ENCODE data around the gene TRIM5.

Gene TRIM5

GRCh38 chr11:5639953-5640352 is 44.9 kb downstream of the TRIM5 start:
- no peaks in the 10 kb centered on the region for H3K27me3 ChIP-seq (replicated peaks; ENCODE audit: control insufficient read depth, insufficient read depth, low read length, poor library complexity, severe bottlenecking)
- peaks cover 28% of the 10 kb centered on the region for H3K36me3 ChIP-seq (ENCODE audit: control insufficient read depth, insufficient read depth, low read length)
- no peaks in the 10 kb centered on the region for H3K4me1 ChIP-seq (ENCODE audit: control insufficient read depth, insufficient read depth, low read length, poor library complexity, severe bottlenecking)
- no peak overlapping the region for H3K27ac ChIP-seq (ENCODE audit: insufficient read depth, low read length, poor library complexity, severe bottlenecking)
- no peak for DNase-seq
- no peak overlapping the region for H3K4me3 ChIP-seq (ENCODE audit: insufficient read depth, low read depth, low read length, poor library complexity, severe bottlenecking)
- no peaks in the 10 kb centered on the region for H3K9me3 ChIP-seq (ENCODE audit: control insufficient read depth, low read length)

DNA sequence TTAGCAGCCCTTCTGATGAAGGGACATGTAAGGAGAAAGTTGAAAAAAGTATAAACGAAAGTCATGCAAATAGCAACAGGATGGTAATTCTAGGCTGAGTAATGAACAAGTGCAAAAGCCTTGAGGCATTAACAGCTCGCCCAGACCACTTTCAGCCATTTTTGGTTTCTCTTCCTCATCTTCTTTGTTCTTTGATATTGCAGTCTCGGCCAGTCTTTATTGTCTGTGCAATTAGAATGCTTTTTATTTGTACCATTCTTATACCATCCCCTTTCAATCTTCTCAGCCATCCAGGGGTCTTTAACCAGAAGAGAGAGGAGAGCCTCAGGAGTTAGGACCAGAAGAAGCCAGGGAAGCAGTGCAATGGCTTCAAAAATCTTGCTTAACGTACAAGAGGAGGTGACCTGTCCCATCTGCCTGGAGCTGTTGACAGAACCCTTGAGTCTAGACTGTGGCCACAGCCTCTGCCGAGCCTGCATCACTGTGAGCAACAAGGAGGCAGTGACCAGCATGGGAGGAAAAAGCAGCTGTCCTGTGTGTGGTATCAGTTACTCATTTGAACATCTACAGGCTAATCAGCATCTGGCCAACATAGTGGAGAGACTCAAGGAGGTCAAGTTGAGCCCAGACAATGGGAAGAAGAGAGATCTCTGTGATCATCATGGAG is 52.8 kb downstream of the TRIM5 start:
- Histone ChIP-seq H3K27me3 (replicated peaks; ENCODE audit: control insufficient read depth, insufficient read depth, low read length, poor library complexity, severe bottlenecking) (no peaks in the 10 kb centered on the region), H3K9me3 (ENCODE audit: control insufficient read depth, low read length) (no peaks in the 10 kb centered on the region), H3K4me1 (ENCODE audit: control insufficient read depth, insufficient read depth, low read length, poor library complexity, severe bottlenecking) (no peaks in the 10 kb centered on the region), H3K27ac (ENCODE audit: insufficient read depth, low read length, poor library complexity, severe bottlenecking) (no peak overlapping the region), H3K4me3 (ENCODE audit: insufficient read depth, low read depth, low read length, poor library complexity, severe bottlenecking) (no peak overlapping the region), H3K36me3 (ENCODE audit: control insufficient read depth, insufficient read depth, low read length) (peaks cover 10% of the 10 kb centered on the region)
- no peak for DNase-seq

GRCh38 chr11:5631417-5631816 is 53.5 kb downstream of the TRIM5 start:
- H3K27me3 ChIP-seq (replicated peaks; ENCODE audit: control insufficient read depth, insufficient read depth, low read length, poor library complexity, severe bottlenecking) = no peaks in the 10 kb centered on the region
- H3K4me3 ChIP-seq (ENCODE audit: insufficient read depth, low read depth, low read length, poor library complexity, severe bottlenecking) = no peak overlapping the region
- DNase-seq = no peak
- H3K4me1 ChIP-seq (ENCODE audit: control insufficient read depth, insufficient read depth, low read length, poor library complexity, severe bottlenecking) = no peaks in the 10 kb centered on the region
- H3K36me3 ChIP-seq (ENCODE audit: control insufficient read depth, insufficient read depth, low read length) = peaks cover 10% of the 10 kb centered on the region
- no peaks in the 10 kb centered on the region for H3K9me3 ChIP-seq (ENCODE audit: control insufficient read depth, low read length)
- H3K27ac ChIP-seq (ENCODE audit: insufficient read depth, low read length, poor library complexity, severe bottlenecking) = no peak overlapping the region

DNA sequence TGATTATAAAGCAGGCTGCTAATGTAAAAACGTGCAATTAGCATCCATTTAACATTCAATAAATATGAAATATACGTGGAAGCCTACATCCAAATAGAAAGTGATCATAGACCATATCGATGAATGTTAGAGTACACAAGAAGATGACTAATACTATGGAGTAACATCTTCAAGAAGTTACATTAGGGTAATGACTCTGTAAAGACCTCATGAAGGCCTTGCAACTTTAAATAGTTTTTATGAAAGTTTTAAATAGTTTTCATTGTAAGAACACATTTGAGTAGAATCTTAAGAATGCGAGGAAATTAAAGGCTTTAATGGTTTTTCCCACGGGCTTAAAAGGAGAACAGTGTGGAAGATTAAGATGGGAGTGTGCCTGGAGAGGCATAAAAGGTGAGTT is 58.7 kb downstream of the TRIM5 start:
- Histone ChIP-seq H3K36me3 (ENCODE audit: control insufficient read depth, insufficient read depth, low read length) (no peaks in the 10 kb centered on the region), H3K4me3 (ENCODE audit: insufficient read depth, low read depth, low read length, poor library complexity, severe bottlenecking) (no peak overlapping the region), H3K27me3 (replicated peaks; ENCODE audit: control insufficient read depth, insufficient read depth, low read length, poor library complexity, severe bottlenecking) (no peaks in the 10 kb centered on the region), H3K4me1 (ENCODE audit: control insufficient read depth, insufficient read depth, low read length, poor library complexity, severe bottlenecking) (peaks cover 16% of the 10 kb centered on the region), H3K27ac (ENCODE audit: insufficient read depth, low read length, poor library complexity, severe bottlenecking) (no peak overlapping the region), H3K9me3 (ENCODE audit: control insufficient read depth, low read length) (no peaks in the 10 kb centered on the region)
- DNase-seq = no peak

DNA sequence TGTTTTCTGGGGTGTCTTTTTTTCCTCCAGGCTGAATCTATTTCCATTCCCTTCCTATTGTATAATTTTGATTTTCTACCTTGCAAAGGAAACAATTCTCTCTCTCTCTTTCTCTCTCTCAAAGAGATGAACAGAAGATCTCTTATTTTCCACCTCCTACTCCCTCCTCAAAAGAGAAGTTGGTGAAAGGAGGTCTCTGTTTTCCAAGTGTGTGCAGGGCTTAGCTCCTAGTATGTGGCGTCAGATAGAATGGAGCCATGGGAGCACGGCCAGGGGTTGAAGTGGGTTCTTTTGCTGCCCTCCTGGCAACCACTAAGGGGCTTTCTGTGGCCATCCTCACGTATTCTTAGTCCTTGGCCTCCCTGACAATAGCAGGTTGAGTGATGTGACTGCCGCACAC is 59.6 kb downstream of the TRIM5 start:
- DNase-seq = no peak
- peaks cover 16% of the 10 kb centered on the region for H3K4me1 ChIP-seq (ENCODE audit: control insufficient read depth, insufficient read depth, low read length, poor library complexity, severe bottlenecking)
- H3K9me3 ChIP-seq (ENCODE audit: control insufficient read depth, low read length) = no peaks in the 10 kb centered on the region
- H3K27me3 ChIP-seq (replicated peaks; ENCODE audit: control insufficient read depth, insufficient read depth, low read length, poor library complexity, severe bottlenecking) = no peaks in the 10 kb centered on the region
- H3K36me3 ChIP-seq (ENCODE audit: control insufficient read depth, insufficient read depth, low read length) = no peaks in the 10 kb centered on the region
- peak overlapping the region; percentile 70 for H3K27ac ChIP-seq (ENCODE audit: insufficient read depth, low read length, poor library complexity, severe bottlenecking)
- peak overlapping the region; percentile 76 for H3K4me3 ChIP-seq (ENCODE audit: insufficient read depth, low read depth, low read length, poor library complexity, severe bottlenecking)

- peak within 1 kb of the TSS; percentile 70 for H3K27ac ChIP-seq (ENCODE audit: insufficient read depth, low read length, poor library complexity, severe bottlenecking)
- H3K4me1 ChIP-seq (ENCODE audit: control insufficient read depth, insufficient read depth, low read length, poor library complexity, severe bottlenecking) = peaks cover 16% of the 10 kb centered on the region
- H3K36me3 ChIP-seq (ENCODE audit: control insufficient read depth, insufficient read depth, low read length) = no peaks in the 10 kb centered on the region
- peak; percentile 35 to 52 (median 50) for DNase-seq
- H3K27me3 ChIP-seq (replicated peaks; ENCODE audit: control insufficient read depth, insufficient read depth, low read length, poor library complexity, severe bottlenecking) = no peaks in the 10 kb centered on the region
- H3K4me3 ChIP-seq (ENCODE audit: insufficient read depth, low read depth, low read length, poor library complexity, severe bottlenecking) = peak within 1 kb of the TSS; percentile 76
- no peaks in the 10 kb centered on the region for H3K9me3 ChIP-seq (ENCODE audit: control insufficient read depth, low read length)
Measured at GRCh38 chr11:5624489-5625279, 60.2 kb downstream of the TRIM5 start, which contains the start of gene TRIM34. TSS of gene TRIM34 (plus strand) at chr11:5625001. CDS start at chr11:5632332, 7,331 bp downstream.

DNA sequence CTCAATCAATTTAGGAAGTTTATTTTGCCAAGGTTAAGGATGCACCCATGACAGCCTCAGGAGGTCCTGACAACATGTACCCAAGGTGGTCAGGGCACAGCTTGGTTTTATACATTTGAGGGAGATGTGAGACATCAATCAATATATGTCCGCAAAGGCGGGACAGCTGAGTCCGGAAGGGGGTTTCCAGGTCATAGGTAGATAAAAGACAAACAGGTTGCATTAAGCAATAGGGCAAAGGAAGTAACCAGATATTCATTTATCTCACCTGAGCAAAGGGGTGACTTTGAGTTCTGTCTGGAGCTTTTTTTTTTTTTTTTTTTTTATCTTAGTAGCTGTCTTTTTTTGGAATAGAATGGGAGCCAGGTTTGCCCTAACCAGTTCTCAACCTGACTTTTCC is 62.1 kb downstream of the TRIM5 start:
- Histone ChIP-seq H3K4me3 (ENCODE audit: insufficient read depth, low read depth, low read length, poor library complexity, severe bottlenecking) (no peak overlapping the region), H3K36me3 (ENCODE audit: control insufficient read depth, insufficient read depth, low read length) (no peaks in the 10 kb centered on the region), H3K9me3 (ENCODE audit: control insufficient read depth, low read length) (no peaks in the 10 kb centered on the region), H3K27ac (ENCODE audit: insufficient read depth, low read length, poor library complexity, severe bottlenecking) (no peak overlapping the region), H3K4me1 (ENCODE audit: control insufficient read depth, insufficient read depth, low read length, poor library complexity, severe bottlenecking) (peaks cover 16% of the 10 kb centered on the region), H3K27me3 (replicated peaks; ENCODE audit: control insufficient read depth, insufficient read depth, low read length, poor library complexity, severe bottlenecking) (no peaks in the 10 kb centered on the region)
- no peak for DNase-seq

GRCh38 chr11:5621580-5621979 is 63.3 kb downstream of the TRIM5 start:
- Histone ChIP-seq H3K9me3 (ENCODE audit: control insufficient read depth, low read length) (no peaks in the 10 kb centered on the region), H3K36me3 (ENCODE audit: control insufficient read depth, insufficient read depth, low read length) (no peaks in the 10 kb centered on the region), H3K27ac (ENCODE audit: insufficient read depth, low read length, poor library complexity, severe bottlenecking) (no peak overlapping the region), H3K27me3 (replicated peaks; ENCODE audit: control insufficient read depth, insufficient read depth, low read length, poor library complexity, severe bottlenecking) (no peaks in the 10 kb centered on the region), H3K4me3 (ENCODE audit: insufficient read depth, low read depth, low read length, poor library complexity, severe bottlenecking) (no peak overlapping the region), H3K4me1 (ENCODE audit: control insufficient read depth, insufficient read depth, low read length, poor library complexity, severe bottlenecking) (peaks cover 16% of the 10 kb centered on the region)
- DNase-seq = no peak

GRCh38 chr11:5620651-5621521 is 64.0 kb downstream of the TRIM5 start:
- no peak for DNase-seq
- Histone ChIP-seq H3K4me3 (ENCODE audit: insufficient read depth, low read depth, low read length, poor library complexity, severe bottlenecking) (no peak overlapping the region), H3K36me3 (ENCODE audit: control insufficient read depth, insufficient read depth, low read length) (no peaks in the 10 kb centered on the region), H3K4me1 (ENCODE audit: control insufficient read depth, insufficient read depth, low read length, poor library complexity, severe bottlenecking) (peaks cover 16% of the 10 kb centered on the region), H3K27ac (ENCODE audit: insufficient read depth, low read length, poor library complexity, severe bottlenecking) (no peak overlapping the region), H3K9me3 (ENCODE audit: control insufficient read depth, low read length) (no peaks in the 10 kb centered on the region), H3K27me3 (replicated peaks; ENCODE audit: control insufficient read depth, insufficient read depth, low read length, poor library complexity, severe bottlenecking) (no peaks in the 10 kb centered on the region)
